GM12878 (cell line): Measurements from ENCODE around the gene XPO1.

Experiments
- CHD2 ChIP-seq: IDR thresholded peaks from 2 replicates; pipeline ENCODE4 v1.6.1; 2011; ENCODE audit warnings: low read depth, low read length, improper control_type of control experiment, borderline replicate concordance
- EP300 ChIP-seq, 2 experiments: fragments of 150-350 bp in 1 of 2; IDR thresholded peaks; 2 replicates each; pipeline ENCODE4 v1.6.1; 2011 to 2012; ENCODE audit warnings: low read depth in 2 of 2, low read length in 2 of 2, borderline replicate concordance in 1 of 2, improper control_type of control experiment in 1 of 2, inconsistent platforms in 1 of 2; ENCODE audit not compliant: control insufficient read depth in 1 of 2
- FOXM1 ChIP-seq: IDR thresholded peaks from 2 replicates; pipeline ENCODE4 v1.6.1; 2012; ENCODE audit warnings: low read depth, mild to moderate bottlenecking, inconsistent platforms, low read length, moderate library complexity
- MTA2 ChIP-seq: fragments of 450-650 bp; IDR thresholded peaks from 2 replicates; pipeline ENCODE4 v1.6.1; 2016; ENCODE audit warnings: low read depth, mild to moderate bottlenecking, moderate library complexity
- NBN ChIP-seq: fragments of 450-650 bp; IDR thresholded peaks from 2 replicates; pipeline ENCODE4 v1.6.1; 2016
- NFYB ChIP-seq: IDR thresholded peaks from 2 replicates; pipeline ENCODE4 v1.6.1; 2011; ENCODE audit warnings: low read depth, mild to moderate bottlenecking, low read length, improper control_type of control experiment, moderate library complexity; ENCODE audit not compliant: insufficient read depth
- NR2C1 ChIP-seq: fragments of 450-650 bp; IDR thresholded peaks from 2 replicates; pipeline ENCODE4 v1.6.1; 2017; ENCODE audit warnings: antibody characterized with exemption, mild to moderate bottlenecking, moderate library complexity
- PAX8 ChIP-seq: fragments of 450-650 bp; IDR thresholded peaks from 2 replicates; pipeline ENCODE4 v1.6.1; 2017; ENCODE audit warnings: mild to moderate bottlenecking, moderate library complexity
- POLR2A ChIP-seq: IDR thresholded peaks from 2 replicates; pipeline ENCODE4 v1.6.1; 2011; ENCODE audit warnings: low read depth, mild to moderate bottlenecking, low read length
- POLR2AphosphoS5 ChIP-seq: IDR thresholded peaks from 2 replicates; pipeline ENCODE4 v1.6.1; 2011; ENCODE audit warnings: mild to moderate bottlenecking, low read length, inconsistent platforms
- RAD21 ChIP-seq: IDR thresholded peaks from 2 replicates; pipeline ENCODE4 v1.6.1; 2011; ENCODE audit warnings: mild to moderate bottlenecking, low read depth, low read length, moderate library complexity; ENCODE audit not compliant: insufficient read depth
- RAD51 ChIP-seq: fragments of 450-650 bp; IDR thresholded peaks from 2 replicates; pipeline ENCODE4 v1.6.1; 2016; ENCODE audit warnings: moderate library complexity, mild to moderate bottlenecking, inconsistent platforms
- ZNF24 ChIP-seq: fragments of 450-650 bp; IDR thresholded peaks from 2 replicates; pipeline ENCODE4 v1.6.1; 2017; ENCODE audit warnings: antibody characterized with exemption, mild to moderate bottlenecking
- TF ChIP-seq, protein P1 (sequence below), 3 experiments: IDR thresholded peaks in 2 of 3; conservative IDR thresholded peaks in 1 of 3; 2 replicates each; pipeline ENCODE4 v1.5.1; 2011; ENCODE audit warnings: low read depth in 3 of 3, low read length in 3 of 3, mild to moderate bottlenecking in 3 of 3, control low read depth in 2 of 3, moderate library complexity in 2 of 3, inconsistent platforms in 1 of 3, mixed read lengths in 1 of 3; ENCODE audit not compliant: control insufficient read depth in 2 of 3, insufficient read depth in 1 of 3; ENCODE audit errors: extremely low read depth in 1 of 3

GRCh38 chr2:61550375-61551209, 12.4 kb upstream of the XPO1 start:
- TF ChIP-seq CHD2: no peak
- no peak for TF ChIP-seq EP300 (IDR thresholded peaks at IDR 0.05; ENCODE audit: borderline replicate concordance in 1 of 2, control insufficient read depth in 1 of 2, low read depth in 2 of 2, low read length in 2 of 2)
- no peak for TF ChIP-seq POLR2AphosphoS5
- TF ChIP-seq RAD51: no peak
- TF ChIP-seq, protein P1, sequence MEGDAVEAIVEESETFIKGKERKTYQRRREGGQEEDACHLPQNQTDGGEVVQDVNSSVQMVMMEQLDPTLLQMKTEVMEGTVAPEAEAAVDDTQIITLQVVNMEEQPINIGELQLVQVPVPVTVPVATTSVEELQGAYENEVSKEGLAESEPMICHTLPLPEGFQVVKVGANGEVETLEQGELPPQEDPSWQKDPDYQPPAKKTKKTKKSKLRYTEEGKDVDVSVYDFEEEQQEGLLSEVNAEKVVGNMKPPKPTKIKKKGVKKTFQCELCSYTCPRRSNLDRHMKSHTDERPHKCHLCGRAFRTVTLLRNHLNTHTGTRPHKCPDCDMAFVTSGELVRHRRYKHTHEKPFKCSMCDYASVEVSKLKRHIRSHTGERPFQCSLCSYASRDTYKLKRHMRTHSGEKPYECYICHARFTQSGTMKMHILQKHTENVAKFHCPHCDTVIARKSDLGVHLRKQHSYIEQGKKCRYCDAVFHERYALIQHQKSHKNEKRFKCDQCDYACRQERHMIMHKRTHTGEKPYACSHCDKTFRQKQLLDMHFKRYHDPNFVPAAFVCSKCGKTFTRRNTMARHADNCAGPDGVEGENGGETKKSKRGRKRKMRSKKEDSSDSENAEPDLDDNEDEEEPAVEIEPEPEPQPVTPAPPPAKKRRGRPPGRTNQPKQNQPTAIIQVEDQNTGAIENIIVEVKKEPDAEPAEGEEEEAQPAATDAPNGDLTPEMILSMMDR (IDR thresholded peaks at IDR 0.05 in 2 of 3, conservative IDR thresholded peaks at IDR 0.05 in 1 of 3; ENCODE audit: control insufficient read depth in 2 of 3, extremely low read depth in 1 of 3, insufficient read depth in 1 of 3, low read depth in 3 of 3, low read length in 3 of 3): no peak
- TF ChIP-seq POLR2A: no peak
- no peak for TF ChIP-seq NBN
- TF ChIP-seq FOXM1: no peak
- TF ChIP-seq ZNF24: no peak
- TF ChIP-seq NFYB: no peak
- no peak for TF ChIP-seq NR2C1
- no peak for TF ChIP-seq MTA2
- TF ChIP-seq RAD21: no peak
- no peak for TF ChIP-seq PAX8
